Thymus (tissue), 11 donors: ENCODE data around the gene LGALS3. TPM values are rescaled to one million over a fixed set of nuclear protein-coding genes. Genes with fewer than 3 reads are reported as not detected.

ENCODE experiments used
- DNase-seq, 9 donors: peaks; one replicate each; pipeline ENCODE4 v3.0.0-alpha.2; 2013; ENCODE audit warnings: low spot score in 9 of 9, low read depth in 6 of 9, missing footprints in 1 of 9
- H3K27ac ChIP-seq, 2 donors: one replicate each; pipeline ENCODE4 v1.5.1; 2013; ENCODE audit warnings: control low read depth in 1 of 2, low read depth in 1 of 2, low read length in 1 of 2, mild to moderate bottlenecking in 1 of 2, moderate library complexity in 1 of 2
- H3K27me3 ChIP-seq, 2 donors: one replicate each; pipeline ENCODE4 v1.5.1; 2013; ENCODE audit warnings: low read length in 1 of 2; ENCODE audit not compliant: control insufficient read depth in 2 of 2, insufficient read depth in 1 of 2
- H3K36me3 ChIP-seq, 2 donors: one replicate each; pipeline ENCODE4 v1.5.1; 2013; ENCODE audit warnings: low read length in 1 of 2, mild to moderate bottlenecking in 1 of 2, moderate library complexity in 1 of 2; ENCODE audit not compliant: control insufficient read depth in 2 of 2, insufficient read depth in 2 of 2
- H3K4me1 ChIP-seq, 2 donors: one replicate each; pipeline ENCODE4 v1.5.1; 2013; ENCODE audit warnings: low read length in 2 of 2; ENCODE audit not compliant: control insufficient read depth in 2 of 2, insufficient read depth in 2 of 2
- H3K4me3 ChIP-seq, 2 donors: one replicate each; pipeline ENCODE4 v1.5.1; 2013; ENCODE audit warnings: low read length in 2 of 2, control low read depth in 1 of 2, mild to moderate bottlenecking in 1 of 2
- H3K9me3 ChIP-seq, 2 donors: one replicate each; pipeline ENCODE4 v1.5.1; 2013; ENCODE audit warnings: low read length in 1 of 2, mild to moderate bottlenecking in 1 of 2; ENCODE audit not compliant: control insufficient read depth in 2 of 2, insufficient read depth in 1 of 2
- WGBS: extraction: QIAGEN DNeasy Blood & Tissue Kit; methylation state at CpG from one replicate; pipeline ENCODE4 v1.1.7; 2013; 5-methylcytosine and 5-hydroxymethylcytosine counted together
- polyA plus RNA-seq: library from polyadenylated mRNA; stranded (reverse); fragments of 200-250 nt; gene quantifications from one replicate; pipeline ENCODE4 v1.2.3, GENCODE V29; 2013
- total RNA-seq: library from RNA; stranded (reverse); fragments of 120-200 nt; gene quantifications from one replicate; pipeline ENCODE4 v1.2.4, GENCODE V29; 2013
- donor health status: healthy.

LGALS3 gene
- total and polyA plus RNA-seq, 2 donors = 34.4 to 301 TPM

GRCh38 chr14:55117803-55118441, 11.1 kb upstream of the LGALS3 start:
- Histone ChIP-seq H3K27ac (peak overlapping the region; percentile 8 to 71), H3K27me3 (no peaks in the 10 kb centered on the region), H3K4me3 (no peak overlapping the region), H3K9me3 (no peaks in the 10 kb centered on the region), H3K4me1 (peaks cover 0 to 17% of the 10 kb centered on the region in 2 donors), H3K36me3 (no peaks in the 10 kb centered on the region)
- WGBS = 56% methylated on average over 7 of the region's 7 CpGs
- no peak for DNase-seq

DNA sequence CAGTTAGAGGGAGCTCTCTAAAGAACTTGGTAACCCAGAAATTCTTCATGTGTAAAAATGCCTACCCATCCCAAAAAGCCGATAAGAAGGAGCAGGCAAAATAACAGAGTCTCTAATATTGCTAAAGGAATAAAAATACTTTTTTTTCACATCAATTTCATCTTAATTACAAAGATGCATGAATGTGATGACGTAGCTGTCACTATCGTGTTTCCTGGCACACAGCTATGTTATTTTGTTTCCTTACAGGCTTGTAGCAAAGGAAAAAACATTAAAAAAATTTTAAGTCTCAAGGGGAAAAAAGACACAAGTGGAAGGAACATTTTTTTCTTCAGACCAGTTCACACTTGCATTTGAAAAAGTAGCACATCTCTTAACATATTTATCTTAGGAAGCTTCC, 10.3 kb upstream of the LGALS3 start:
- H3K4me3 ChIP-seq = no peak overlapping the region
- peaks cover 0 to 20% of the 10 kb centered on the region in 2 donors for H3K4me1 ChIP-seq
- no peaks in the 10 kb centered on the region for H3K36me3 ChIP-seq
- DNase-seq = no peak
- 64% methylated on average over 3 of the region's 3 CpGs for WGBS
- H3K9me3 ChIP-seq = no peaks in the 10 kb centered on the region
- H3K27me3 ChIP-seq = no peaks in the 10 kb centered on the region
- H3K27ac ChIP-seq = peak overlapping the region; percentile 36 to 71

DNA sequence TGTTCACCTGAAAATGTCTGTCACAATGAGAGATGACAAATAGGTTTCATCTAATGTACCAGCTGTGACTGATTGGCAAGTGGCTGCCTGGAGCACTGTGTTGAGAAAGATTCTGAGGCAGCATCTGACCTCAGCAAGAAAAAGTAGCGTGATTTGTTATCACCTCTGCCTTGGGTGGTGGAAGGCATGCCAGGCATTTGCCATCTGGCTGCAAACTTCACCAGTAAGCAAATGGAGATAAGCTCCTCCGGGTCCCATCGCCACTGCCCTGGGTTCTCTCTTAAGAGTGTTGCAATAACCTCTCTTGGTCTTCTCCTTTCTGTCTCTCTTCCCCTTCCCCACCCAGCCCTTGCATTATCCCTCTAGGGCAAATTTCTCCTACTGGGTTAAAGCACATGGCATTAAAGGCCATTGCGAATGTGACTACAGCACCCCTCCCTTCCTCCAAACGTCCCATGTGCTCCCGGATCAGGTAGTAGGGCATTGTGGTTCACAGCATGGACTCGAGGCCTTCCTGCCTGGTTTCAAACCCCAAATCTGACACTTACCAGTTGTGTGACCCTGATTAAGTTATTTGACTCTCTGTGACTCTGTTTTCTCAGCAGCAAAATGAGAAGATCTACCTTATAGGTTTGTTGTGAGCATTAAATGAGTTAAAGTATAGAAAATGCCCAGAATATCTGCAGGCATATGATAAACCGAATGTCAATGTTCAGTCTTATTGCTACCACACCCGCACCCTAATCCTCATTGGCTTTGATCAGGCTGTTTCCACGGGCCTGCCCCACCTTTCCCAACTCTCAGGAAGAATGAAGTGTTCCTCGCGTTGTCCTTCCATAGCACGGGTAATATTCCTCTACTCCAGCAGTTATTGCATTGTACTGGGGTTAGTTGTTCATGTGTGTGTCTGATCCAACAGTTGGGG, 8.2 kb upstream of the LGALS3 start:
- Histone ChIP-seq H3K4me1 (peaks cover 0 to 20% of the 10 kb centered on the region in 2 donors), H3K4me3 (no peak overlapping the region), H3K36me3 (no peaks in the 10 kb centered on the region), H3K27me3 (peaks cover 0 to 2% of the 10 kb centered on the region in 2 donors), H3K9me3 (no peaks in the 10 kb centered on the region), H3K27ac (no peak overlapping the region)
- no peak for DNase-seq
- WGBS = 94% methylated on average over 13 of the region's 13 CpGs

- WGBS = 97% methylated on average over 9 of the region's 9 CpGs
- no peak overlapping the region for H3K27ac ChIP-seq
- no peak for DNase-seq
Observed at GRCh38 chr14:55121628-55122439, 7.2 kb upstream of the LGALS3 start.

GRCh38 chr14:55122440-55122986, 6.5 kb upstream of the LGALS3 start:
- Histone ChIP-seq H3K4me1 (peaks cover 0 to 20% of the 10 kb centered on the region in 2 donors), H3K27ac (peak overlapping the region in 1 of 2 donors; percentile 49), H3K4me3 (no peak overlapping the region), H3K36me3 (no peaks in the 10 kb centered on the region), H3K27me3 (peaks cover 5 to 17% of the 10 kb centered on the region in 2 donors), H3K9me3 (no peaks in the 10 kb centered on the region)
- DNase-seq = no peak
- WGBS = 95% methylated on average over 8 of the region's 8 CpGs

More at GRCh38 chr14:55121628-55122439, 7.2 kb upstream of the LGALS3 start:
- peaks cover 0 to 11% of the 10 kb centered on the region in 2 donors for H3K27me3 ChIP-seq
- H3K4me3 ChIP-seq = no peak overlapping the region
- no peaks in the 10 kb centered on the region for H3K9me3 ChIP-seq
- H3K36me3 ChIP-seq = no peaks in the 10 kb centered on the region
- peaks cover 0 to 20% of the 10 kb centered on the region in 2 donors for H3K4me1 ChIP-seq

DNA sequence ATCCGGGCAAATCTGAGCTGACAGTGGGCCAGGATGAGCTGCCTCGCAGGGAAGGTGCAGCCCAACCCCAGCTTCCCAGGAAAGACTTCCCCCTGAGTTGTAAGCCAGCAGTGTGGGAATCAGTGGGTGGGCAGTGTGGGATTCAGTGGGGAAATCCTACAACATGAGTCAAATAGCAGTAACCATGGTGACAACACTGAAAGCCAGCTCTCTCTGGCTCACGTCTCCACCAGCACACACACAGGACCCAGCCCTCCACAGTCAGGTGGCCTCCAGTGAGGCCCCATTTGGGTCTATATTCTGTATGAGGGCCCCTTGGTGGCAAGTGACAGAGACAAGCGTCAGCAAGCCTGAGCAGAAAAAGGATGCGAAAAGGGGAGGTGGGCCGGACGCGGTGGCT, 6.0 kb upstream of the LGALS3 start:
- WGBS = 89% methylated on average over 8 of the region's 8 CpGs
- Histone ChIP-seq H3K27me3 (peaks cover 7 to 23% of the 10 kb centered on the region in 2 donors), H3K27ac (peak overlapping the region; percentile 49 to 52), H3K36me3 (no peaks in the 10 kb centered on the region), H3K4me3 (no peak overlapping the region), H3K9me3 (no peaks in the 10 kb centered on the region), H3K4me1 (peaks cover 0 to 14% of the 10 kb centered on the region in 2 donors)
- DNase-seq = no peak

DNA sequence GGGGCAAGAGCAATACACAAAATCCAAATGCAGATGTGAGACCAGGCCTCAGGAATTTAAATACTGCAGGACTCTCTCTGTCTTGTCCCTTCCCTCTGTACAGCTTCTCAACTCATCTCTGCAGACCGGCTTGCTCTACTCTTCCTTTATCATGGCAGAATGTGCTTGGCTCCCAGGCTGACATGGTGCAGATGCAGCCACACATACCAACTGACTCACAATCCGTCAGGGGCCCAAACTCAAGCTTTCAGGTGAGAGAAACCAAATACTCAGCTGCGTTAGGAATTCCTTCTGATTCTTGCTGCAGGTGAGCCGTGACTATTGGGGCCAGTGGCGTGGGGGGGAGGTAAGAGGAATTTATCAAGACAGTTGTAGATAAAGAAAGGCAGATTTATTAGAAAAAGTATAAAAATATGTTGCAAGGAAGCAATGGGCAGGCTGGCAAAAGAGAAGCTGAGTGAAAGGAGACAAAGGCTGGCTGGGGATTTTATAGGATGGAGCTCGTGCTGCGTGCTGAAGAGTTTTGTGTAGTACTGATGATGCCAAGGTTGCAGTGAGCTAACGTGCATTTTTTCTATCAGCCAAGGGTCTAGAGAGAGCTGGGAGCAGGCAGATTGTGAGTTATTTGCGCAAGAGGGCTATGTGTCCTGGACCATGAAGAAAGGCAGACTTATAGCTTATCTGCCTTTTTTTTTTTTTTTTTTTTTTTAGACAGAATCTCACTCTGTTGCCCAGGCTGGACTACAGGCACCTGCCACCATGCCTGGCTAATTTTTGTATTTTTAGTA, 5.0 kb upstream of the LGALS3 start:
- no peaks in the 10 kb centered on the region for H3K36me3 ChIP-seq
- H3K4me1 ChIP-seq = peaks cover 2 to 9% of the 10 kb centered on the region in 2 donors
- no peak overlapping the region for H3K4me3 ChIP-seq
- H3K27me3 ChIP-seq = peaks cover 13 to 32% of the 10 kb centered on the region in 2 donors
- H3K27ac ChIP-seq = no peak overlapping the region
- no peaks in the 10 kb centered on the region for H3K9me3 ChIP-seq
- WGBS = 95% methylated on average over 9 of the region's 9 CpGs
- DNase-seq = no peak

- Histone ChIP-seq H3K9me3 (no peaks in the 10 kb centered on the region), H3K36me3 (no peaks in the 10 kb centered on the region), H3K4me1 (peaks cover 11 to 13% of the 10 kb centered on the region in 2 donors), H3K4me3 (no peak overlapping the region), H3K27ac (no peak overlapping the region), H3K27me3 (peaks cover 22 to 41% of the 10 kb centered on the region in 2 donors)
- WGBS = 98% methylated on average over 8 of the region's 8 CpGs
- no peak for DNase-seq
Observed at GRCh38 chr14:55124774-55125386, 4.2 kb upstream of the LGALS3 start.
